Lower leg skin (tissue), 3 donors: Measurements from ENCODE around the gene TMEM127.

Source experiments
- POLR2A ChIP-seq, 2 donors: fragments of 450-650 bp; IDR thresholded peaks; one replicate each; pipeline ENCODE4 v1.6.1; 2016 to 2017; ENCODE audit warnings: antibody characterized with exemption in 2 of 2, mild to moderate bottlenecking in 1 of 2, moderate library complexity in 1 of 2
- TF ChIP-seq, protein P1 (sequence below), 3 donors: fragments of 450-650 bp; IDR thresholded peaks; one replicate each; pipeline ENCODE4 v1.5.1; 2016; ENCODE audit warnings: antibody characterized with exemption in 3 of 3, mild to moderate bottlenecking in 3 of 3, moderate library complexity in 2 of 3

DNA sequence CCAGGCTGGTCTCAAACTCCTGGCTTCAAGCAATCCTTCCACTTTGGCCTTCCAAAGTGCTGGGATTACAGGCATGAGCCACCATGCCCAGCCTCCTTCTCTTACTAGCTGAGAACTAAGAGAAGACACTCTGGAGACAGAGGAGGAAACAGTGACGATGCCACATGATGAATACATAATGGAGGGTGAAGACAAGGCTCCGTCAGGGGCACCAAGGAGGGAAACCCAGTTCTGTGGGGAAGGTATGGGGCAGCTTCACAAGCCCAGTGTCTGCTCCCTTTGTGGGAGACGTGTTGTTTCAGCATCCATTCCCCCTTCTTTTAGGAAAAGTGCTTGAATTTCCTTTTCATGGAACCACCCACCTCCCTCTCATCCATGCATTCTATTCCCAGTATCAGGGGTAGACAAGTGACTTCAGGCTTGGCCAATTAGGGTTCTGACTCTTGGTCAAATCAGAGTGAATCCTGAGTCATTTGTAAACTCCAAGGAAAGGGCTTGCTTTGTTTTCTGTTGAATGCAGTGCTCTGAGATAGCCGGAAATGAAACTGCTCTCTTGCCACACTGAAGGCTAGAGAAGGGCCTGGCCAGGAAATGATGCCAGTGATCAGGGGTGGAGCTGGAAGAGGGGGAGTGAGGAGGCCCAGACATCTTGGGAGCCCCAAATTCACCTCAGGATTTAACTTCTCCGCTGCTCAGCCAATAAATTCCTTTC lies 23.7 kb downstream of the TMEM127 start:
- no peak for TF ChIP-seq POLR2A (IDR thresholded peaks at IDR 0.05)
- TF ChIP-seq, protein P1, sequence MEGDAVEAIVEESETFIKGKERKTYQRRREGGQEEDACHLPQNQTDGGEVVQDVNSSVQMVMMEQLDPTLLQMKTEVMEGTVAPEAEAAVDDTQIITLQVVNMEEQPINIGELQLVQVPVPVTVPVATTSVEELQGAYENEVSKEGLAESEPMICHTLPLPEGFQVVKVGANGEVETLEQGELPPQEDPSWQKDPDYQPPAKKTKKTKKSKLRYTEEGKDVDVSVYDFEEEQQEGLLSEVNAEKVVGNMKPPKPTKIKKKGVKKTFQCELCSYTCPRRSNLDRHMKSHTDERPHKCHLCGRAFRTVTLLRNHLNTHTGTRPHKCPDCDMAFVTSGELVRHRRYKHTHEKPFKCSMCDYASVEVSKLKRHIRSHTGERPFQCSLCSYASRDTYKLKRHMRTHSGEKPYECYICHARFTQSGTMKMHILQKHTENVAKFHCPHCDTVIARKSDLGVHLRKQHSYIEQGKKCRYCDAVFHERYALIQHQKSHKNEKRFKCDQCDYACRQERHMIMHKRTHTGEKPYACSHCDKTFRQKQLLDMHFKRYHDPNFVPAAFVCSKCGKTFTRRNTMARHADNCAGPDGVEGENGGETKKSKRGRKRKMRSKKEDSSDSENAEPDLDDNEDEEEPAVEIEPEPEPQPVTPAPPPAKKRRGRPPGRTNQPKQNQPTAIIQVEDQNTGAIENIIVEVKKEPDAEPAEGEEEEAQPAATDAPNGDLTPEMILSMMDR (IDR thresholded peaks at IDR 0.05): no peak
